HCT116 (cell line): ENCODE data around the gene FTL. TPM values are rescaled to one million over a fixed set of nuclear protein-coding genes. Genes with fewer than 3 reads are reported as not detected.

Experiments
- ATAC-seq: fragments of 200-7000 bp; cut with Tn5 transposase; 2 replicates; pipeline ENCODE4 v1.9.1; 2020; ENCODE audit warnings: mild to moderate bottlenecking, moderate library complexity
- BruUV-seq: library from RNA; stranded (reverse); fragments of 400-500 nt; replicated peaks from 2 replicates; lab custom pipeline; 2021; lab: Mats Ljungman, UMichigan
- CTCF ChIA-PET: fragments of 300-600 bp; sonication (Branson Sonifier 250); formaldehyde crosslinking; loops from one replicate; lab custom pipeline; 2021; ENCODE audit warnings: antibody characterized with exemption; lab: Charles Lee
- POLR2A ChIA-PET: fragments of 300-600, 350-600 bp; sonication (Branson Sonifier 250); formaldehyde crosslinking; loops from one replicate; lab custom pipeline; 2021; ENCODE audit warnings: antibody characterized with exemption; lab: Charles Lee
- RAD21 ChIA-PET, 2 experiments: fragments of 300-600 bp; sonication (Branson Sonifier 250); formaldehyde crosslinking; loops; one replicate each; lab custom pipeline; 2023; ENCODE audit warnings: low total read pairs in 2 of 2; ENCODE audit not compliant: uncharacterized antibody in 2 of 2, unreplicated experiment in 2 of 2, low non-redundant PET in 1 of 2; lab: Charles Lee
- DNase-seq: peaks from one replicate; pipeline ENCODE4 v3.0.0-alpha.2; 2010; ENCODE audit warnings: low read depth, low spot score
- H2AFZ ChIP-seq: fragments of 200-600 bp; shearing (Covaris generic), sonication (generic); 2 replicates; pipeline ENCODE4 v1.6.1; 2017; ENCODE audit warnings: low read depth, mixed run types, mixed read lengths, antibody characterized with exemption, low read length; ENCODE audit not compliant: poor library complexity, severe bottlenecking
- H3K27ac ChIP-seq: 2 replicates; pipeline ENCODE4 v1.5.1; 2012; ENCODE audit warnings: low read depth, low read length
- H3K27me3 ChIP-seq: fragments of 200-600 bp; sonication (generic); 2 replicates; pipeline ENCODE4 v1.6.1; 2016; ENCODE audit warnings: mixed run types, low read length, mixed read lengths; ENCODE audit not compliant: insufficient read depth
- H3K36me3 ChIP-seq, 2 experiments: fragments of 200-500 bp in 1 of 2; fragments of 200-600 bp in 1 of 2; sonication (Bioruptor generic) in 1 of 2; sonication (generic) in 1 of 2; 2 replicates each; pipeline versions ENCODE4 v1.5.1 to v1.6.1; 2014 to 2016; ENCODE audit warnings: low read length in 2 of 2, inconsistent platforms in 1 of 2, mixed read lengths in 1 of 2, mixed run types in 1 of 2; ENCODE audit not compliant: insufficient read depth in 2 of 2, control insufficient read depth in 1 of 2
- H3K4me1 ChIP-seq, 2 experiments: fragments of 200-600 bp in 1 of 2; sonication (generic) in 1 of 2; 2 replicates each; pipeline versions ENCODE4 v1.5.1 to v1.6.1; 2012 to 2017; ENCODE audit warnings: low read length in 2 of 2, inconsistent platforms in 1 of 2, mild to moderate bottlenecking in 1 of 2, mixed read lengths in 1 of 2, mixed run types in 1 of 2, moderate library complexity in 1 of 2; ENCODE audit not compliant: insufficient read depth in 2 of 2, control insufficient read depth in 1 of 2
- H3K4me2 ChIP-seq: fragments of 200-600 bp; sonication (generic); 2 replicates; pipeline ENCODE4 v1.6.1; 2017; ENCODE audit warnings: mixed run types, low read length, mixed read lengths
- H3K4me3 ChIP-seq, 2 experiments: fragments of 200-600 bp in 1 of 2; sonication (generic) in 1 of 2; replicated peaks in 1 of 2; 2 replicates each; pipeline ENCODE4 v1.5.1; 2011 to 2016; ENCODE audit warnings: low read length in 2 of 2, control low read depth in 1 of 2, low read depth in 1 of 2, mild to moderate bottlenecking in 1 of 2, mixed read lengths in 1 of 2, mixed run types in 1 of 2
- H3K79me2 ChIP-seq: fragments of 200-600 bp; sonication (generic); 2 replicates; pipeline ENCODE4 v1.6.1; 2017; ENCODE audit warnings: mild to moderate bottlenecking, mixed run types, low read length, moderate library complexity, mixed read lengths; ENCODE audit not compliant: insufficient read depth
- H3K9ac ChIP-seq: fragments of 200-600 bp; sonication (generic); 2 replicates; pipeline ENCODE4 v1.6.1; 2016; ENCODE audit warnings: low read length, mixed read lengths
- H3K9me2 ChIP-seq: fragments of 200-600 bp; sonication (generic), shearing (Covaris generic); 2 replicates; pipeline ENCODE4 v1.6.1; 2017; ENCODE audit warnings: mixed run types, mild to moderate bottlenecking, moderate library complexity; ENCODE audit not compliant: insufficient read depth
- H3K9me3 ChIP-seq, 2 experiments: fragments of 200-500 bp in 1 of 2; fragments of 200-600 bp in 1 of 2; sonication (Bioruptor generic) in 1 of 2; sonication (generic) in 1 of 2; 2 replicates each; pipeline ENCODE4 v1.6.1; 2014 to 2017; ENCODE audit warnings: low read length in 2 of 2, mixed read lengths in 2 of 2, inconsistent platforms in 1 of 2, low read depth in 1 of 2, mild to moderate bottlenecking in 1 of 2, mixed run types in 1 of 2, moderate library complexity in 1 of 2; ENCODE audit not compliant: control insufficient read depth in 1 of 2, insufficient read depth in 1 of 2
- H4K20me1 ChIP-seq: fragments of 200-600 bp; sonication (generic), shearing (Covaris generic); 2 replicates; pipeline ENCODE4 v1.6.1; 2017; ENCODE audit warnings: mixed run types, mild to moderate bottlenecking, moderate library complexity; ENCODE audit not compliant: insufficient read depth
- CBX3 ChIP-seq: IDR thresholded peaks from 2 replicates; pipeline ENCODE4 v1.6.1; 2012; ENCODE audit warnings: low read depth
- CEBPB ChIP-seq: IDR thresholded peaks from 2 replicates; pipeline ENCODE4 v1.6.1; 2012; ENCODE audit warnings: low read depth
- EGR1 ChIP-seq: IDR thresholded peaks from 2 replicates; pipeline ENCODE4 v1.6.1; 2012; ENCODE audit warnings: low read depth
- ELF1 ChIP-seq: IDR thresholded peaks from 2 replicates; pipeline ENCODE4 v1.6.1; 2012; ENCODE audit warnings: low read depth, borderline replicate concordance
- FOSL1 ChIP-seq: IDR thresholded peaks from 2 replicates; pipeline ENCODE4 v1.6.1; 2012; ENCODE audit warnings: low read depth
- JUND ChIP-seq: IDR thresholded peaks from 2 replicates; pipeline ENCODE4 v1.6.1; 2012
- SIN3A ChIP-seq: IDR thresholded peaks from 2 replicates; pipeline ENCODE4 v1.6.1; 2012; ENCODE audit warnings: low read depth
- SP1 ChIP-seq: IDR thresholded peaks from 2 replicates; pipeline ENCODE4 v1.6.1; 2012; ENCODE audit warnings: low read depth
- YY1 ChIP-seq: IDR thresholded peaks from 2 replicates; pipeline ENCODE4 v1.6.1; 2011; ENCODE audit warnings: low read length, low read depth, moderate library complexity, mild to moderate bottlenecking; ENCODE audit not compliant: insufficient replicate concordance; ENCODE audit errors: extremely low read depth
- ZNF274 ChIP-seq: fragments of 200-500 bp; sonication (Bioruptor generic); IDR thresholded peaks from 2 replicates; pipeline ENCODE4 v1.6.1; 2014; ENCODE audit warnings: mild to moderate bottlenecking, low read depth, low read length, inconsistent platforms
- intact Hi-C: fragments of 100-400 bp; cut with micrococcal nuclease; formaldehyde crosslinking; loops from 2 replicates; pipeline ENCODE4 v1.10.0; 2022
- total RNA-seq: library from RNA; stranded (reverse); gene quantifications from one replicate; pipeline ENCODE4 v1.2.1, GENCODE V29; 2021; ENCODE audit not compliant: unreplicated experiment
- TF ChIP-seq, protein P1 (sequence below): IDR thresholded peaks from 2 replicates; pipeline ENCODE4 v1.6.1; 2012; ENCODE audit warnings: low read depth
- TF ChIP-seq, protein P2 (sequence below): IDR thresholded peaks from 2 replicates; pipeline ENCODE4 v1.6.1; 2012
- TF ChIP-seq, protein P3 (sequence below), 3 experiments: fragments of 200-600 bp in 1 of 3; sonication (generic) in 1 of 3; IDR thresholded peaks in 2 of 3; conservative IDR thresholded peaks in 1 of 3; 2 replicates each; pipeline ENCODE4 v1.5.1; 2012 to 2017; ENCODE audit warnings: low read depth in 2 of 3, low read length in 2 of 3, antibody characterized with exemption in 1 of 3, borderline replicate concordance in 1 of 3, control low read depth in 1 of 3, mild to moderate bottlenecking in 1 of 3, mixed read lengths in 1 of 3, mixed run types in 1 of 3, moderate library complexity in 1 of 3; ENCODE audit not compliant: insufficient read depth in 1 of 3

FTL gene
- total RNA-seq, 1 experiment from 2014 or later = 1,885 TPM

DNA sequence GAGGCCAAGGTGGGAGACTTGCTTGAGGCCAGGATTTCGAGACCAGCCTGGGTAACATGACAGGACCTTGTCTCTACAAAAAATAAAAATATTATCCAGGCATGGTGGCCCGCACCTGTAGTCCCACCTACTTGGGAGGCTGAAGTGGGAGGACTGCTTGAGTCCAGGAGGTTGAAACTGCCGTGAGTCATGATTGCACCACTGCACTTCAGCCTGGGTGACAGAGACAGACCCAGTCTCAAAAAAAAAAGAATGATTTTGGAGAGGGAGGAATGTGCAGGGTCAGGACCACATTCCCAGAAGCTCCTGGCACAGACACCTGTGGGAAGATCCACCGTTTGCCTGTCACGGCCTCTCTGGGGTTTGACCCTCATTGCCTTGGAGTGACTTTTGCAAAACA, 19.7 kb upstream of the FTL start:
- H3K9me3 ChIP-seq = no peaks in the 10 kb centered on the region
- H3K9ac ChIP-seq = no peak overlapping the region
- ChIA-PET POLR2A (interaction anchor here (1.3 kb wide), 1 partner anchor 12 kb away, joined by 3 read pairs; the partner anchor contains the start of gene DHDH), RAD21 (no interaction called here), CTCF (no interaction called here)
- H3K36me3 ChIP-seq = 0 out of 4 replicates have a peak, but pooled peaks cover 0 to 3% of the 10 kb centered on the region in 2 experiments
- H3K4me3 ChIP-seq = no peak overlapping the region
- ATAC-seq = no peak
- no peak overlapping the region for H2AFZ ChIP-seq
- no peaks in the 10 kb centered on the region for H3K79me2 ChIP-seq
- H3K27me3 ChIP-seq = no peaks in the 10 kb centered on the region
- no peak for DNase-seq
- H3K4me1 ChIP-seq = no peaks in the 10 kb centered on the region
- no peak overlapping the region for H3K4me2 ChIP-seq
- intact Hi-C loops = no loop called here
- BruUV-seq = no TSS peak
- H3K27ac ChIP-seq = no peak overlapping the region
- TF ChIP-seq, protein P1, sequence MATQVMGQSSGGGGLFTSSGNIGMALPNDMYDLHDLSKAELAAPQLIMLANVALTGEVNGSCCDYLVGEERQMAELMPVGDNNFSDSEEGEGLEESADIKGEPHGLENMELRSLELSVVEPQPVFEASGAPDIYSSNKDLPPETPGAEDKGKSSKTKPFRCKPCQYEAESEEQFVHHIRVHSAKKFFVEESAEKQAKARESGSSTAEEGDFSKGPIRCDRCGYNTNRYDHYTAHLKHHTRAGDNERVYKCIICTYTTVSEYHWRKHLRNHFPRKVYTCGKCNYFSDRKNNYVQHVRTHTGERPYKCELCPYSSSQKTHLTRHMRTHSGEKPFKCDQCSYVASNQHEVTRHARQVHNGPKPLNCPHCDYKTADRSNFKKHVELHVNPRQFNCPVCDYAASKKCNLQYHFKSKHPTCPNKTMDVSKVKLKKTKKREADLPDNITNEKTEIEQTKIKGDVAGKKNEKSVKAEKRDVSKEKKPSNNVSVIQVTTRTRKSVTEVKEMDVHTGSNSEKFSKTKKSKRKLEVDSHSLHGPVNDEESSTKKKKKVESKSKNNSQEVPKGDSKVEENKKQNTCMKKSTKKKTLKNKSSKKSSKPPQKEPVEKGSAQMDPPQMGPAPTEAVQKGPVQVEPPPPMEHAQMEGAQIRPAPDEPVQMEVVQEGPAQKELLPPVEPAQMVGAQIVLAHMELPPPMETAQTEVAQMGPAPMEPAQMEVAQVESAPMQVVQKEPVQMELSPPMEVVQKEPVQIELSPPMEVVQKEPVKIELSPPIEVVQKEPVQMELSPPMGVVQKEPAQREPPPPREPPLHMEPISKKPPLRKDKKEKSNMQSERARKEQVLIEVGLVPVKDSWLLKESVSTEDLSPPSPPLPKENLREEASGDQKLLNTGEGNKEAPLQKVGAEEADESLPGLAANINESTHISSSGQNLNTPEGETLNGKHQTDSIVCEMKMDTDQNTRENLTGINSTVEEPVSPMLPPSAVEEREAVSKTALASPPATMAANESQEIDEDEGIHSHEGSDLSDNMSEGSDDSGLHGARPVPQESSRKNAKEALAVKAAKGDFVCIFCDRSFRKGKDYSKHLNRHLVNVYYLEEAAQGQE = no peak
- TF ChIP-seq CBX3 (no peak), CEBPB (no peak), SIN3A (no peak), EGR1 (no peak), ELF1 (no peak), FOSL1 (no peak), ZNF274 (no peak), JUND (no peak), SP1 (no peak), YY1 (no peak)
- TF ChIP-seq, protein P2, sequence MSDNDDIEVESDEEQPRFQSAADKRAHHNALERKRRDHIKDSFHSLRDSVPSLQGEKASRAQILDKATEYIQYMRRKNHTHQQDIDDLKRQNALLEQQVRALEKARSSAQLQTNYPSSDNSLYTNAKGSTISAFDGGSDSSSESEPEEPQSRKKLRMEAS = no peak
- TF ChIP-seq, protein P3, sequence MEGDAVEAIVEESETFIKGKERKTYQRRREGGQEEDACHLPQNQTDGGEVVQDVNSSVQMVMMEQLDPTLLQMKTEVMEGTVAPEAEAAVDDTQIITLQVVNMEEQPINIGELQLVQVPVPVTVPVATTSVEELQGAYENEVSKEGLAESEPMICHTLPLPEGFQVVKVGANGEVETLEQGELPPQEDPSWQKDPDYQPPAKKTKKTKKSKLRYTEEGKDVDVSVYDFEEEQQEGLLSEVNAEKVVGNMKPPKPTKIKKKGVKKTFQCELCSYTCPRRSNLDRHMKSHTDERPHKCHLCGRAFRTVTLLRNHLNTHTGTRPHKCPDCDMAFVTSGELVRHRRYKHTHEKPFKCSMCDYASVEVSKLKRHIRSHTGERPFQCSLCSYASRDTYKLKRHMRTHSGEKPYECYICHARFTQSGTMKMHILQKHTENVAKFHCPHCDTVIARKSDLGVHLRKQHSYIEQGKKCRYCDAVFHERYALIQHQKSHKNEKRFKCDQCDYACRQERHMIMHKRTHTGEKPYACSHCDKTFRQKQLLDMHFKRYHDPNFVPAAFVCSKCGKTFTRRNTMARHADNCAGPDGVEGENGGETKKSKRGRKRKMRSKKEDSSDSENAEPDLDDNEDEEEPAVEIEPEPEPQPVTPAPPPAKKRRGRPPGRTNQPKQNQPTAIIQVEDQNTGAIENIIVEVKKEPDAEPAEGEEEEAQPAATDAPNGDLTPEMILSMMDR (IDR thresholded peaks at IDR 0.05 in 2 of 3, conservative IDR thresholded peaks at IDR 0.05 in 1 of 3; ENCODE audit: borderline replicate concordance in 1 of 3, insufficient read depth in 1 of 3, low read depth in 2 of 3, low read length in 2 of 3) = no peak
- TF ChIP-seq, all 23 proteins: peak for 0
- no peaks in the 10 kb centered on the region for H4K20me1 ChIP-seq
- no peaks in the 10 kb centered on the region for H3K9me2 ChIP-seq
